HepG2 (cell line): ENCODE measurements around the gene DGKD. TPM values are rescaled to one million over a fixed set of nuclear protein-coding genes. Genes with fewer than 3 reads are reported as not detected.

Experiments
- ATAC-seq: fragments of 200-7000 bp; cut with Tn5 transposase; 3 replicates; pipeline ENCODE4 v1.9.1; 2020; ENCODE audit warnings: mild to moderate bottlenecking, moderate library complexity
- BruUV-seq: library from RNA; stranded (reverse); fragments of 400-500 nt; replicated peaks from 2 replicates; lab custom pipeline; 2021; lab: Mats Ljungman, UMichigan
- CTCF ChIA-PET: fragments of 300-600 bp; formaldehyde crosslinking; extraction: SDS; loops from one replicate; lab custom pipeline; 2021; ENCODE audit warnings: low total read pairs, inconsistent platforms, low intra/inter-chr PET ratio; lab: Yijun Ruan, JAX
- POLR2A ChIA-PET: fragments of 350-600 bp; sonication (Branson Sonifier 250); formaldehyde crosslinking; loops from one replicate; lab custom pipeline; 2020; ENCODE audit warnings: antibody characterized with exemption, inconsistent platforms; lab: Yijun Ruan, JAX
- DNase-seq: peaks from one replicate; pipeline ENCODE4 v3.0.0-alpha.2; 2015; ENCODE audit warnings: low spot score
- FAIRE-seq: peaks from 3 replicates; lab custom pipeline; 2011; peaks lifted over from hg19 to GRCh38; lab: Jason Lieb, UNC
- H2AFZ ChIP-seq: one replicate; pipeline ENCODE4 v1.6.1; 2011; ENCODE audit warnings: low read length, inconsistent platforms
- H3K27ac ChIP-seq: fragments of 300-600 bp; 3 replicates; pipeline ENCODE4 v1.8.0; 2011; ENCODE audit warnings: mixed run types, mild to moderate bottlenecking, mixed read lengths, low read length, inconsistent platforms; ENCODE audit not compliant: insufficient read depth; ENCODE audit errors: extremely low read length
- H3K27me3 ChIP-seq, 2 experiments: fragments of 200-600 bp in 1 of 2; 2 replicates in 1 of 2; 3 replicates in 1 of 2; pipeline versions ENCODE4 v1.6.0 to v1.8.0; 2011; ENCODE audit warnings: low read length in 2 of 2, mild to moderate bottlenecking in 2 of 2, moderate library complexity in 2 of 2, inconsistent platforms in 1 of 2; ENCODE audit not compliant: insufficient read depth in 2 of 2, control insufficient read depth in 1 of 2
- H3K36me3 ChIP-seq, 2 experiments: fragments of 200-600 bp in 1 of 2; replicated peaks in 1 of 2; 2 replicates in 1 of 2; 3 replicates in 1 of 2; pipeline versions ENCODE4 v1.5.1 to v1.8.0; 2011; ENCODE audit warnings: low read length in 2 of 2, inconsistent platforms in 1 of 2; ENCODE audit not compliant: insufficient read depth in 2 of 2, control insufficient read depth in 1 of 2
- H3K4me1 ChIP-seq: 2 replicates; pipeline ENCODE4 v1.5.1; 2012; ENCODE audit warnings: low read length, inconsistent platforms; ENCODE audit not compliant: insufficient read depth
- H3K4me2 ChIP-seq: 2 replicates; pipeline ENCODE4 v1.6.0; 2011; ENCODE audit warnings: low read depth, low read length, inconsistent platforms
- H3K4me3 ChIP-seq, 3 experiments: fragments of 200-600 bp in 1 of 3; sonication (generic), shearing (Covaris generic) in 1 of 3; replicated peaks in 1 of 3; 2 replicates each; pipeline ENCODE4 v1.5.1; 2011 to 2016; ENCODE audit warnings: low read length in 3 of 3, inconsistent platforms in 2 of 3, low read depth in 2 of 3, mild to moderate bottlenecking in 2 of 3, control low read depth in 1 of 3, mixed read lengths in 1 of 3; ENCODE audit not compliant: insufficient read depth in 1 of 3
- H3K79me2 ChIP-seq: one replicate; pipeline ENCODE4 v1.6.1; 2011; ENCODE audit warnings: low read length, inconsistent platforms; ENCODE audit not compliant: insufficient read depth
- H3K9ac ChIP-seq: 2 replicates; pipeline ENCODE4 v1.6.0; 2011; ENCODE audit warnings: mild to moderate bottlenecking, low read depth, low read length, inconsistent platforms; ENCODE audit not compliant: insufficient read depth
- H3K9me3 ChIP-seq: 2 replicates; pipeline ENCODE4 v1.5.1; 2012; ENCODE audit warnings: mild to moderate bottlenecking, low read length
- H4K20me1 ChIP-seq: 2 replicates; pipeline ENCODE4 v1.6.0; 2011; ENCODE audit warnings: inconsistent platforms, mild to moderate bottlenecking, low read length, moderate library complexity; ENCODE audit not compliant: insufficient read depth
- AGO2 ChIP-seq: fragments of 200-400 bp; formaldehyde crosslinking; optimal IDR thresholded peaks from 2 replicates; pipeline ENCODE3; 2017; ENCODE audit warnings: mild to moderate bottlenecking, low read depth, low read length, moderate library complexity
- JUNB ChIP-seq: sonication (generic); formaldehyde crosslinking; IDR thresholded peaks from 2 replicates; pipeline ENCODE4 v1.8.0; 2022; ENCODE audit warnings: missing genetic modification reagents, mild to moderate bottlenecking, borderline replicate concordance
- KLF12 ChIP-seq: sonication (generic); formaldehyde crosslinking; IDR thresholded peaks from 2 replicates; pipeline ENCODE4 v1.4.0; 2020; ENCODE audit warnings: missing genetic modification reagents, borderline replicate concordance
- MYPOP ChIP-seq: sonication (generic); formaldehyde crosslinking; IDR thresholded peaks from 2 replicates; pipeline ENCODE4 v1.8.1; 2023; ENCODE audit warnings: mild to moderate bottlenecking, moderate library complexity, missing genetic modification reagents
- ZNF460 ChIP-seq: sonication (generic); formaldehyde crosslinking; IDR thresholded peaks from 2 replicates; pipeline ENCODE4 v1.5.1; 2020; ENCODE audit warnings: missing genetic modification reagents, mild to moderate bottlenecking, borderline replicate concordance
- WGBS: methylation state at CpG from one replicate; pipeline ENCODE4 v1.1.6; 2017; ENCODE audit warnings: low lambda C conversion rate; 5-methylcytosine and 5-hydroxymethylcytosine counted together
- in situ Hi-C: cut with HindIII; loops from 2 replicates; pipeline ENCODE4 v1.10.0; 2017; ENCODE audit warnings: low pct_unique_long_range_greater_than_20kb; ENCODE audit not compliant: extremely low pct_ligation_motif_present
- intact Hi-C: fragments of 100-400 bp; cut with micrococcal nuclease; formaldehyde crosslinking; loops from one replicate; pipeline ENCODE4 v1.10.0; 2022; ENCODE audit not compliant: unreplicated experiment
- polyA plus RNA-seq, 8 experiments: library from polyadenylated mRNA; depleted of rRNA in 3 of 8; stranded (reverse) in 7 of 8; unstranded in 1 of 8; fragments of >200 nt; fragmentation: Illumina TruSeq in 4 of 8; extraction: Trizol in 4 of 8; gene quantifications; 2 replicates each; pipeline versions ENCODE4 v1.2.1 to v1.2.3, GENCODE V29; 2011 to 2016; ENCODE audit warnings: low read depth in 4 of 8, missing spikeins in 1 of 8, mixed read lengths in 1 of 8; ENCODE audit not compliant: insufficient read depth in 1 of 8
- total RNA-seq, 5 experiments: library from RNA; depleted of rRNA; stranded (reverse); fragments of >200 nt; fragmentation: Illumina TruSeq; extraction: Trizol; gene quantifications; 2 replicates each; pipeline ENCODE4 v1.2.3, GENCODE V29; 2016; ENCODE audit warnings: low read depth in 1 of 5

Gene DGKD
- total and polyA plus RNA-seq, 2 of the 13 experiments (the other 11 are each of a cell fraction or from before 2014, with no cell fraction given), result 24.5 to 33.2 TPM

GRCh38 chr2:233399306-233400225 is 45.3 kb downstream of the DGKD start (continued):
- TF ChIP-seq MYPOP (no peak), ZNF460 (CRISPR knock-in tag) (no peak), KLF12 (CRISPR knock-in tag) (no peak)

GRCh38 chr2:233400341-233400740 is 46.0 kb downstream of the DGKD start:
- no peak overlapping the region for H3K9ac ChIP-seq
- CTCF ChIA-PET, result no interaction called here
- H3K27ac ChIP-seq, result no peak overlapping the region
- no peaks in the 10 kb centered on the region for H3K27me3 ChIP-seq
- peaks cover 0 to 13% of the 10 kb centered on the region in 2 experiments; a peak in 4 of 5 replicates for H3K36me3 ChIP-seq
- H3K79me2 ChIP-seq, result no peaks in the 10 kb centered on the region
- H2AFZ ChIP-seq, result no peak overlapping the region
- DNase-seq (no peak), FAIRE-seq (no peak), ATAC-seq (peak; percentile 27)
- BruUV-seq, result no TSS peak
- in situ Hi-C loops (no loop called here), intact Hi-C loops (loop anchor here (5.0 kb wide), 1 partner anchor 312 kb away; the partner anchor contains the start of gene UGT1A5)
- no peaks in the 10 kb centered on the region for H4K20me1 ChIP-seq
- TF ChIP-seq JUNB (CRISPR knock-in tag), result no peak
- peak; percentile 23 for TF ChIP-seq AGO2
- WGBS, result 96% methylated on average over 6 of the region's 6 CpGs
- no peak overlapping the region for H3K4me3 ChIP-seq
- H3K9me3 ChIP-seq, result no peaks in the 10 kb centered on the region
- H3K4me2 ChIP-seq, result no peak overlapping the region
- no peaks in the 10 kb centered on the region; the same call in 1 of the 2 replicates for H3K4me1 ChIP-seq
- POLR2A ChIA-PET, result no interaction called here
